BLaER1 treated with 17β-estradiol and CSF1 and Interleukin-3, amounts not matched to agents 10 nM and 100 nM (cell line): ENCODE data around the gene EFL1.
A peak's percentile ranks its signal among the peaks of the same experiment; 100 is the strongest.
"Not testable (repeated sequence)": the region's sequence is repeated elsewhere in the genome, so short reads cannot be mapped to it uniquely, and the experiment has no call there.

Experiments used
- H3K27ac ChIP-seq, 11 experiments: shearing (Covaris generic); formaldehyde crosslinking; 2 replicates each; pipeline ENCODE4 v1.8.1; 2022
- H3K27me3 ChIP-seq, 11 experiments: shearing (Covaris generic); formaldehyde crosslinking; 2 replicates each; pipeline ENCODE4 v1.8.1; 2022
- H3K36me3 ChIP-seq, 11 experiments: shearing (Covaris generic); formaldehyde crosslinking; 2 replicates each; pipeline ENCODE4 v1.8.1; 2022
- H3K4me1 ChIP-seq, 10 experiments: shearing (Covaris generic); formaldehyde crosslinking; 2 replicates each; pipeline ENCODE4 v1.8.1; 2022
- H3K4me2 ChIP-seq, 11 experiments: shearing (Covaris generic); formaldehyde crosslinking; 2 replicates each; pipeline ENCODE4 v1.8.1; 2022
- H3K4me3 ChIP-seq, 10 experiments: shearing (Covaris generic); formaldehyde crosslinking; 2 replicates each; pipeline ENCODE4 v1.8.1; 2022
- H3K9ac ChIP-seq, 11 experiments: shearing (Covaris generic); formaldehyde crosslinking; 2 replicates each; pipeline ENCODE4 v1.8.1; 2022
- H3K9me3 ChIP-seq, 11 experiments: shearing (Covaris generic); formaldehyde crosslinking; replicated peaks in 1 of 11; 2 replicates each; pipeline ENCODE4 v1.8.1; 2022
- H4K20me1 ChIP-seq, 11 experiments: shearing (Covaris generic); formaldehyde crosslinking; 2 replicates each; pipeline ENCODE4 v1.8.1; 2022
- Cebpa-rat ChIP-seq, 11 experiments: shearing (Covaris generic); IDR thresholded peaks; 2 replicates each; pipeline ENCODE4 v1.8.1; 2022

The EFL1 gene

DNA sequence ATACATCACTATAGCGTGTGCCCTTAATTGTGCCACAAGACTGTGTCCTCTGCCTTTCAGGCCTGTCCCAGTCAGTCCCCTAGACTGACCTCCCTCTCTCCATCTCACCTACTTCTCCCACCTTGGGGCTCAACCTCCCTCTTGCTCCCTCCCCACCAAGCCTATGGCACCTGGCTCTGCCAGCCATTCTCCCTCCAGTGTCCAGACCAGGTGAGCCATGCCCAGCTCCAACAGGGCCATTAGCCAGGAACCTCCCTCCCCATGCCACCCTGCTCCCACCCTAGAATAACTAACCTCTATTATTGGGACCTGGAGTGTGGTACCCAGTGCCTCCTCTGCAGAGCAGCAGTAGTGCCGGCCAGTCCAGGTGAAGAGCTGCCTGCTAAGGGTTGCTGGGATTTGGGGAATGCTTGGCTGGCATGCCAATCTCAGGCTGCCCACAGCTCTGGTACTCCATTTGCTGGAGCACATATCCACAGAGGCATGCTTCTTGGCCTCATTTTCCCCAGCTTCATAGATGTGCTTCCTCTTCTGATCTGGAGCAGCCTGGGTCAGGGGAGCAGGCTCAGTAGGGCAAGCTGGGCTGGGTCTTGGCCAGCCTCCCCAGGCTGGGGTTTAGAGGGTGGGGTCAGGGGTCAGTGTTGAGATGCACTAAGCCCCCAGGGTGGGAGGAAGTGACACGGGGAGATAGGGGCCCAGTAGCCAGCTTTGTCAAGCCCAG, 38.9 kb upstream of the EFL1 start:
- TF ChIP-seq Cebpa-rat (IDR thresholded peaks at IDR 0.05) = no peak
- no peaks in the 10 kb centered on the region for H4K20me1 ChIP-seq
- no peak overlapping the region for H3K4me3 ChIP-seq
- no peaks in the 10 kb centered on the region for H3K4me1 ChIP-seq
- no peak overlapping the region for H3K27ac ChIP-seq
- no peak overlapping the region for H3K4me2 ChIP-seq
- H3K36me3 ChIP-seq = no peaks in the 10 kb centered on the region
- peaks cover 0 to 12% (median 0%) of the 10 kb centered on the region in 11 experiments; a peak in 3 of 22 replicates for H3K27me3 ChIP-seq
- no peak overlapping the region for H3K9ac ChIP-seq
- no peaks in the 10 kb centered on the region for H3K9me3 ChIP-seq

DNA sequence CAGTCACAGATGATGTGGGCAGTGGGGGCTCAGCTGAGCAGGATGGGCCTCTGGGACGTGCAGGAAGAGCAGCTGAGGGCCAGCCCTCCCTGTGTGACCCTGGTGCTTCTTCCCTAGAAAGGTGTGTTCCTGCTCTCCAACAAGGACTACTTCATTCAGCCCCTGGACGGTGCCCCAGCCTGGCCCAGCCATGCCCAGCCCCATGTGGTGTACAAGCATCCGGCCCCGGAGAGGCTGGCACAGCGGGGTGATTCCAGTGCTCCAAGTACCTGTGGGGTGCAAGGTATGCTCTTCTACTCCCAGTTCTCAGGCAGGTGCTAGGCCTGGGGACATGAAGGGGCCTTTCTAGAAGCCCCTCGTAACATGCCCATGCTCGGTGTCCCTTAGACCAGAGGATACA, 38.3 kb upstream of the EFL1 start:
- Histone ChIP-seq H3K9ac (no peak overlapping the region), H3K4me1 (no peaks in the 10 kb centered on the region), H3K27me3 (peaks cover 0 to 12% (median 0%) of the 10 kb centered on the region in 11 experiments; a peak in 3 of 22 replicates), H3K36me3 (no peaks in the 10 kb centered on the region), H3K4me3 (no peak overlapping the region), H3K9me3 (no peaks in the 10 kb centered on the region), H4K20me1 (no peaks in the 10 kb centered on the region), H3K27ac (no peak overlapping the region), H3K4me2 (no peak overlapping the region)
- TF ChIP-seq Cebpa-rat (IDR thresholded peaks at IDR 0.05) = no peak

DNA sequence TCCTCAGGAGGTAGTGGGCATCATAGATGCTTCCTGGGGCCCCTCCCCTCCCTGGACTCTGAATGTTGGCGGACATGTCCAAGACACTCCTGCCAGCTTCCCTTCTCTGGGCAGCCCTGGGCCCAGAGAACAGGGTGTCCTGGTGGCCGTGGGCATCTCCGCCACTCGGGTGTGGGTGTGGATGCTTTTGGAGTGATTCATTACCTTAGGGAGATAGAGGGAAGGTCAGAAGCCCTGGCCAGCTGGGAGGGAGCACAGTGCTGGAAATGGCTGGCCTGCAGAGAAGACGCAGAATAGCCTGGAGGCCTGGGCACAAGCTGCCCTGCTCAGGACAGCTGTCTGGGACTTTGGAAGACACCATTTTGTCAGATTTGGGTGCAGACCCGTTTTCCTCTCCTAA, 37.8 kb upstream of the EFL1 start:
- H3K27ac ChIP-seq, H4K20me1 ChIP-seq, H3K9ac ChIP-seq, H3K36me3 ChIP-seq, H3K4me3 ChIP-seq, H3K9me3 ChIP-seq, H3K4me1 ChIP-seq, H3K4me2 ChIP-seq: not testable (repeated sequence)
- H3K27me3 ChIP-seq = peaks cover 0 to 12% (median 0%) of the 10 kb centered on the region in 11 experiments; a peak in 3 of 22 replicates

DNA sequence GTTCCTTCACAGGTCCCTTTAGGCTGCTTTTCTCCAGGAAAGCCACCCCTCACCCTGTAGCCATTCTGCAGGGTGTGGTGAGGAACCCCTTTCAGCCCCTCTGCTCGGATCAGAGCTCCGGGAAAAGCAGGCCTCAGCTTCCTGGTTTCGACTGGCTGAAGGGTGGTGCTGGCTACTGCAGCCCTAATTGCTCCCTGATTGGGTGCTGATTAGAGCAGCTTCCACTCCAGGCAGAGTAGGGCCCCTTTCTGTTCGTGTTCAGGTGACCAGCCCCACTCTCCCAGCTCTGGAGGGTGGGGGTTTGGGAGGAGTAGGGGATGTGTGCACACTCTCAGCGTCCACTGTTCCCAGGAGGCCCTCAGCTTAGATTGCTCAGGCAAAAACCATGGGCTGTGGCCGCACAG, 37.0 kb upstream of the EFL1 start:
- not testable (repeated sequence) for H3K9me3 ChIP-seq, H3K4me2 ChIP-seq, H3K4me3 ChIP-seq

DNA sequence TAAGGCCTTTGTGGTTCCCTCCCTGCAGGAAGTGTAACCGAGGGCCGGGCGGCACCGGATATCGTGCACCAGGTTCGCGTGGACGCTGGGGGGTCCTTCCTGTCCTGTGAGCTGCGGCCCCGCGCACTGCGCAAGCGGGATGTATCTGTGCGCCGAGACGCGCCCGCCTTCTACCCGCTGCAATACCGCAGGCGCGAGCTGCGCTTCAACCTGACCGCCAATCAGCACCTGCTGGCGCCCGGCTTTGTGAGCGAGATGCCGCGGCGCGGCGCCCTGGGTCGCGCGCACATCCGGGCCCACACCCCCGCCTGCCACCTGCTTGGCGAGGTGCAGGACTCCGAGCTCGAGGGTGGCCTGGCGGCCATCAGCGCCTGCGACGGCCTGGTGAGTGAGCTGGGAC, 36.0 kb upstream of the EFL1 start:
- Histone ChIP-seq H3K4me3 (no peak overlapping the region), H3K27ac (no peak overlapping the region), H3K27me3 (peaks cover 0 to 12% (median 0%) of the 10 kb centered on the region in 11 experiments; a peak in 3 of 22 replicates), H3K9me3 (no peaks in the 10 kb centered on the region), H4K20me1 (no peaks in the 10 kb centered on the region), H3K4me1 (no peaks in the 10 kb centered on the region), H3K9ac (no peak overlapping the region), H3K36me3 (no peaks in the 10 kb centered on the region), H3K4me2 (no peak overlapping the region)
- no peak for TF ChIP-seq Cebpa-rat (IDR thresholded peaks at IDR 0.05)

More for the DNA sequence above, 37.0 kb upstream of the EFL1 start:
- H3K27me3 ChIP-seq = peaks cover 0 to 12% (median 0%) of the 10 kb centered on the region in 11 experiments; a peak in 3 of 22 replicates
- not testable (repeated sequence) for H3K27ac ChIP-seq, H3K4me1 ChIP-seq, H3K36me3 ChIP-seq, H3K9ac ChIP-seq, H4K20me1 ChIP-seq

DNA sequence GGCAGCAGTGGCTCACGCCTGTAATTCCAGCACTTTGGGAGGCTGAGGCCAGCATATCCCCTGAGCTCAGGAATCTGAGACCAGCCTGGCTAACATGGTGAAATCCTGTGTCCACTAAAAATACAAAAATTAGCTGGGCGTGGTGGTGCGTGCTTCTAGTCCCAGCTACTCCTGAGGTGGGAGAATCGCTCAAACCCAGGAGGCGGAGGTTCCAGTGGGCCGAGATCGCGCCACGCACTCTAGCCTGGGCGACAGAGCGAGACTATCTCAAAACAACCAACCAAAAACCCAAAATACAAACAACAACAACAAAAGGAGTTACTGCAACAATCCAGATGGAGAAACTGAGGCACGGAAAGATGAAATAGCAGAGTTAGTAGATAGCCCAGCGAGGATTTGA, 35.5 kb upstream of the EFL1 start:
- no peaks in the 10 kb centered on the region for H4K20me1 ChIP-seq
- H3K4me1 ChIP-seq = no peaks in the 10 kb centered on the region
- no peaks in the 10 kb centered on the region for H3K9me3 ChIP-seq
- TF ChIP-seq Cebpa-rat (IDR thresholded peaks at IDR 0.05) = no peak
- no peak overlapping the region for H3K9ac ChIP-seq
- no peaks in the 10 kb centered on the region for H3K36me3 ChIP-seq
- no peak overlapping the region for H3K4me2 ChIP-seq
- H3K27me3 ChIP-seq = peaks cover 0 to 12% (median 0%) of the 10 kb centered on the region in 11 experiments; a peak in 3 of 22 replicates
- H3K27ac ChIP-seq = no peak overlapping the region
- H3K4me3 ChIP-seq = no peak overlapping the region

DNA sequence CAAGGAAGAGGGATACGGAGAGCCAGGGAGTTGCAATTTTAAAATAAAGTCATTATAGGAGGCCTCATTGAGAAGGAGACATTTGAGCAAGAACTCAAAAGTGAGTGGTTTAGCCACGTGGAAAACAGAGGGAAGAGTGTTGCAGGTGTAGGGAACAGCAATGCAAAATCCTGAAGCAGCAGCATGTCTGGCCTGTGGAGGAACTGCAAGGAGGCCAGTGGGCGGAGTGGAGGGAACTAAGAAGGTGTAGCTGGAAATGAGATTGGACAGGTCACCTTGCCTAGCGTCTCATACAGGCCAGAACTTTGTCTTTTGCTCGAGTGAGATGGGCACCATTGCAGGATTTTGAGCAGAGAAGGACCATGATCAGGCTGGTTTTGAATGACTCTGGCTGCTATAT, 35.0 kb upstream of the EFL1 start:
- Histone ChIP-seq H4K20me1 (no peaks in the 10 kb centered on the region), H3K27me3 (peaks cover 0 to 12% (median 0%) of the 10 kb centered on the region in 11 experiments; a peak in 3 of 22 replicates), H3K4me1 (no peaks in the 10 kb centered on the region), H3K27ac (no peak overlapping the region), H3K36me3 (no peaks in the 10 kb centered on the region), H3K4me2 (no peak overlapping the region), H3K4me3 (no peak overlapping the region), H3K9ac (no peak overlapping the region), H3K9me3 (no peaks in the 10 kb centered on the region)
- TF ChIP-seq Cebpa-rat (IDR thresholded peaks at IDR 0.05) = no peak

DNA sequence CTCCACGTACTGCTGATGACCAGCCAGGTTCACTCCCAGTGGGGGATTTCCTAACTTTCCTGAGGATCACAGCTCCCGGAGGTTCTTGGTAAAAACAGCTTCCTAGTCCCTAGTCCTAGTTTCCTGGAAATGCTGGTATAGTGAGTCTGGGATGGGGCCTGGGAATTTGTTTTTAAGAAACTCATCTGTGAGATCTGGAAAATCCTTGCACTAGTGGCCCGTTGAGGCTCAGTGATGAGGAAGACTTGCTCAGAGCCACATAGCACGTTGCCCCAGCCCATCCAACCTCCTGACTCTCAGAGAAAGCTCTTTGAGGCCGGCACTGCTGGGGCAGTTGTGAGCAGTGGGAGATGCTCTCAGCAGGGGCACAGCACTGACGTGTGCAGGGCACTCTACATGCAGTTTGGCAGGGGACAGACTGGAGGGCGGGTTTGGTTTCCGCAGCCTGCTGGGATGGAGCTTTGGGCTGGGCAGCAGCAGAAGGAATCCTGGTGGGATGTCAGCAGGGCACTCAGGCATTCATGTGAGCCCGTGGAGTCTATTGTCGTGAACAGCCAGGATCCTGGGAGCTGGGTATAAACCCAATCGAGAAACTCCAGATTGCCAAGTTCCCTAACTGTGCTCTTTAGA, 31.6 kb upstream of the EFL1 start:
- no peak overlapping the region for H3K27ac ChIP-seq
- no peaks in the 10 kb centered on the region for H4K20me1 ChIP-seq
- no peaks in the 10 kb centered on the region for H3K36me3 ChIP-seq
- H3K9ac ChIP-seq = no peak overlapping the region
- no peaks in the 10 kb centered on the region for H3K4me1 ChIP-seq
- no peak overlapping the region for H3K4me3 ChIP-seq
- no peak overlapping the region for H3K4me2 ChIP-seq
- peaks cover 0 to 12% (median 0%) of the 10 kb centered on the region in 11 experiments; a peak in 3 of 22 replicates for H3K27me3 ChIP-seq
- H3K9me3 ChIP-seq = peaks cover 0 to 8% (median 4%) of the 10 kb centered on the region in 11 experiments; a peak in 10 of 22 replicates
- TF ChIP-seq Cebpa-rat (IDR thresholded peaks at IDR 0.05) = no peak

DNA sequence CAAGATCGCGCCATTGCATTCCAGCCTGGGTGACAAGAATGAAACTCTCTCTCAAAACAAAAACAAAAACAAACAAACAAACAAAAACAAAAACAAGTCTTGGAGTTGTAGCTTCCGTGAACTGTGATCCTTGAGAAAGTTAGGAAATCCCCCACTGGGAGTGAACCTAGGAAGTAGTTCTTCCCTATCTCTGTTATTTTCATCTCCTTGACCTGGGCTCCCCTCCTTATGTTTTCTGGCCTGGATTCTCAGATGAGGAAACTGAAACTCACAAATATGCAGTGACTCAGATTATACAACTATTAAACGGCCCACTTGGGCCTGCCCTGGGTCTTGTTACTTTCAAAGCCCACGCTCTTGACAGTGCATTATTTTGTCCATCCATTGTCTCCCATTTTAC, 29.7 kb upstream of the EFL1 start:
- H3K27ac ChIP-seq = no peak overlapping the region
- no peaks in the 10 kb centered on the region for H3K36me3 ChIP-seq
- no peak overlapping the region for H3K4me2 ChIP-seq
- peaks cover 0 to 11% (median 8%) of the 10 kb centered on the region in 11 experiments; a peak in 10 of 22 replicates for H3K9me3 ChIP-seq
- no peak for TF ChIP-seq Cebpa-rat (IDR thresholded peaks at IDR 0.05)
- no peak overlapping the region for H3K9ac ChIP-seq
- H4K20me1 ChIP-seq = no peaks in the 10 kb centered on the region
- H3K27me3 ChIP-seq = no peaks in the 10 kb centered on the region
- no peak overlapping the region for H3K4me3 ChIP-seq
- H3K4me1 ChIP-seq = peaks cover 0 to 4% (median 0%) of the 10 kb centered on the region in 10 experiments; a peak in 7 of 20 replicates

DNA sequence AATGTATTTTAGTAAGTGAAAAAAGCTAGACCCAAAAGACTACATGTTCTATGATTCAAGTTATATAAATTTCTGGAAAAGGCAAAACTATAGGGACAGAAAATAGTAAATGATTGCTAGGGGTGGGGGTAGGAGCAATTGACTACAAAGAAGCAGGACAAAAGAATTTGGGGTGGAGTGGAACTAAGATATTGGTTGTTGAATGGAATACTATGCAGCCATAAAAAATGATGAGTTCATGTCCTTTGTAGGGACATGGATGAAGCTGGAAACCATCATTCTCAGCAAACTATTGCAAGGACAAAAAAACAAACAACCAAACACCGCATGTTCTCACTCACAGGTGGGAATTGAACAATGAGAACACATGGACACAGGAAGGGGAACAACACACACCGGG, 25.7 kb upstream of the EFL1 start:
- H3K36me3 ChIP-seq, H3K9ac ChIP-seq, H3K4me3 ChIP-seq, H3K27ac ChIP-seq, H3K27me3 ChIP-seq, H4K20me1 ChIP-seq, H3K4me2 ChIP-seq: not testable (repeated sequence)
- H3K4me1 ChIP-seq = peaks cover 0 to 23% (median 12%) of the 10 kb centered on the region in 10 experiments; a peak in 15 of 20 replicates
- peaks cover 0 to 11% (median 8%) of the 10 kb centered on the region in 11 experiments; a peak in 10 of 22 replicates for H3K9me3 ChIP-seq

DNA sequence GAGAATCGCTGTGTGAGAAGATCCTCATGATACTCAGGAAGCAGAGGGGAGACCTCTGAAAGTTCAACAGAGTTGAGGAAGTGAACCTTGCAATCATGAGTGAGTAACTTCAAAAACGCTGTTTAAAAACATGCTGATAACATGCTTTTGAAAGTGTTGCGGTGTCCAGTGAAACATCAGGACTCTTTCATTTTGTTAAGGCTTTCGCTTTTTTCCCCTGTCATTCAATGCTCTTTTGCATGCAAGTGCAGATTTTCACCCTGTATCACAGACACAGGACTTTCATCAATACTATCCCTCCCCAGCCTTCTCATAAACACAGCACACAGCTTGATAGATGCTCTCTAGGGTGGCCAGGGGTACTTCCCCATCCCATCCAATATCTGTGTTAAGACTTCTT, 23.9 kb upstream of the EFL1 start:
- H3K27me3 ChIP-seq, H3K4me3 ChIP-seq, H4K20me1 ChIP-seq, H3K36me3 ChIP-seq: not testable (repeated sequence)
- Histone ChIP-seq H3K9ac (peak overlapping the region in 3 of 11 experiments; percentile 10 to 45 (median 36); a peak in 4 of 22 replicates), H3K9me3 (peaks cover 0 to 11% (median 8%) of the 10 kb centered on the region in 11 experiments; a peak in 10 of 22 replicates), H3K4me2 (peak overlapping the region in 10 of 11 experiments; percentile 18 to 81 (median 32); a peak in 17 of 22 replicates), H3K4me1 (peaks cover 0 to 23% (median 12%) of the 10 kb centered on the region in 10 experiments; a peak in 15 of 20 replicates), H3K27ac (peak overlapping the region in 3 of 11 experiments; percentile 38 to 70 (median 66); a peak in 6 of 22 replicates)

DNA sequence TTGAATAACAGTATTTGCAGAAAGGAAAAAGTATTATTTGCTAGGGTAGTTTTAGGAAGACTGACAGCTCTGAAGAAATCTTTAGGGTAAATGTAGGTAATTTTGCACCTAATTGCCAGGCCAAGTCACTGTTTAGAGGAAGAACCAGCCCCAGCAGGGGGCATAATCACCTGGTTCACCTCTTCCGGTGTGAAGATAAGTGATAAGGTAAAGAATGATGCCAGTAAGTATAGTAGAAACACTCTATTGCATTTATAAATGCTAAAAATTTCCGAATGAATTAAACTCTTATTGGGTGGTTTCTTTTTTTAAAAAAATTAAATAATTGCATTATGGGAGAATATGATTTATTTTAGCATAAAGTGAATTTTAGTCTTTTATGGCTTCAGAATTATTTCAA, 21.8 kb upstream of the EFL1 start:
- not testable (repeated sequence) for H3K27ac ChIP-seq, H3K9me3 ChIP-seq, H3K4me2 ChIP-seq, H3K36me3 ChIP-seq, H3K4me3 ChIP-seq, H3K27me3 ChIP-seq, H3K9ac ChIP-seq, H4K20me1 ChIP-seq
- peaks cover 0 to 23% (median 12%) of the 10 kb centered on the region in 10 experiments; a peak in 15 of 20 replicates for H3K4me1 ChIP-seq

DNA sequence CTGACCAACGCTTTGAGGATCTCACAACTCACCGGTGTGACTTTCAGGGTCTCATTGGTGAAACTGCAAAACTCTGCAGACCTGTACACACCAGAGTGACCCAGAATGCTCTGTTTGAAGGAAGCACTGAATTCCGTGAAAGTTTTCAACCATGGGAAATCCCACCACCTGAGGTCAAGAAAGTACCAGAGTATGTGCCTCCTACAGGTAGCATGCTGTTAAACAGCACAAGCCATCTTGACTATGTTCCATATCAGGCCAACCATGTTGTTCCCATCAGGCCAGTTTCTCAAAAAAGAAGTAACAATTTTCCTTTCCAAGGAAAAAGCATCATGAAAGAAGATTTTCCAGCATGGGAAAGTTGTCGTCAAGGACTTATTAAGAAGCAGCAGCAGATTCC, 19.9 kb upstream of the EFL1 start:
- not testable (repeated sequence) for H3K27me3 ChIP-seq

More for the DNA sequence above, 19.9 kb upstream of the EFL1 start:
- not testable (repeated sequence) for H3K9me3 ChIP-seq, H3K4me2 ChIP-seq, H3K9ac ChIP-seq, H4K20me1 ChIP-seq, H3K4me3 ChIP-seq, H3K36me3 ChIP-seq, H3K27ac ChIP-seq
- peaks cover 0 to 22% (median 12%) of the 10 kb centered on the region in 10 experiments; a peak in 15 of 20 replicates for H3K4me1 ChIP-seq
